CD4-positive, alpha-beta memory T cell (primary cell): ENCODE measurements around the gene CCDC13. TPM values are rescaled to one million over a fixed set of nuclear protein-coding genes. Genes with fewer than 3 reads are reported as not detected.
A peak's percentile ranks its signal among the peaks of the same experiment; 100 is the strongest.

Experiments
- CTCF ChIA-PET: fragments of 350-600 bp; sonication (Branson Sonifier 250); formaldehyde crosslinking; loops from one replicate; lab custom pipeline; 2021; ENCODE audit warnings: inconsistent platforms; ENCODE audit not compliant: partially characterized antibody; lab: Charles Lee
- POLR2A ChIA-PET: fragments of 350-600 bp; sonication (Branson Sonifier 250); formaldehyde crosslinking; loops from one replicate; lab custom pipeline; 2021; ENCODE audit not compliant: partially characterized antibody; lab: Charles Lee
- DNase-seq, 5 donors: peaks; one replicate each; pipeline versions ENCODE4 v3.0.0 to v3.0.0-alpha.2; 2020 to 2022; ENCODE audit warnings: mixed read lengths in 1 of 5
- H3K27ac ChIP-seq: one replicate; pipeline ENCODE4 v1.7.0; 2013; ENCODE audit warnings: low read depth, low read length
- H3K27me3 ChIP-seq: 2 replicates; pipeline ENCODE4 v1.7.0; 2013; ENCODE audit warnings: mild to moderate bottlenecking, low read length, moderate library complexity; ENCODE audit not compliant: insufficient read depth
- H3K36me3 ChIP-seq: 2 replicates; pipeline ENCODE4 v1.7.0; 2013; ENCODE audit warnings: mild to moderate bottlenecking, low read length, moderate library complexity; ENCODE audit not compliant: insufficient read depth
- H3K4me1 ChIP-seq: 2 replicates; pipeline ENCODE4 v1.7.0; 2013; ENCODE audit warnings: mild to moderate bottlenecking, low read length, moderate library complexity; ENCODE audit not compliant: insufficient read depth
- H3K4me3 ChIP-seq, 2 donors: one replicate each; pipeline ENCODE4 v1.7.0; 2013; ENCODE audit warnings: low read length in 2 of 2, mild to moderate bottlenecking in 1 of 2
- H3K9me3 ChIP-seq, 2 donors: one replicate each; pipeline ENCODE4 v1.7.0; 2013; ENCODE audit warnings: low read length in 2 of 2, control low read depth in 1 of 2; ENCODE audit not compliant: control insufficient read depth in 1 of 2
- H3K27ac Mint-ChIP-seq, 7 donors: one replicate each; pipeline ENCODE4 v1.8.0; 2020 to 2021; ENCODE audit warnings: mixed read lengths in 7 of 7, mild to moderate bottlenecking in 6 of 7, inconsistent platforms in 3 of 7, moderate library complexity in 3 of 7
- H3K27me3 Mint-ChIP-seq, 2 donors: one replicate each; pipeline ENCODE4 v1.8.0; 2020 to 2021; ENCODE audit warnings: mixed read lengths in 2 of 2
- H3K36me3 Mint-ChIP-seq, 2 donors: one replicate each; pipeline ENCODE4 v1.8.0; 2020 to 2021; ENCODE audit warnings: mixed read lengths in 2 of 2, inconsistent platforms in 1 of 2, mild to moderate bottlenecking in 1 of 2
- H3K4me1 Mint-ChIP-seq, 4 donors: one replicate each; pipeline ENCODE4 v1.8.0; 2020 to 2021; ENCODE audit warnings: mixed read lengths in 4 of 4, mild to moderate bottlenecking in 1 of 4
- H3K4me3 Mint-ChIP-seq, 8 donors: one replicate each; pipeline ENCODE4 v1.8.0; 2020 to 2021; ENCODE audit warnings: mixed read lengths in 8 of 8, mild to moderate bottlenecking in 7 of 8, moderate library complexity in 6 of 8, inconsistent platforms in 3 of 8
- H3K9me3 Mint-ChIP-seq, 8 donors: one replicate each; pipeline ENCODE4 v1.8.0; 2020 to 2021; ENCODE audit warnings: mixed read lengths in 8 of 8, mild to moderate bottlenecking in 5 of 8, inconsistent platforms in 3 of 8, moderate library complexity in 1 of 8
- intact Hi-C: fragments of 100-400 bp; cut with micrococcal nuclease; formaldehyde crosslinking; loops from one replicate; pipeline ENCODE4 v1.15.1; 2023
- polyA plus RNA-seq, 2 donors: library from polyadenylated mRNA; unstranded; fragments of 300-500 nt; fragmentation: Illumina TruSeq; gene quantifications; one replicate each; pipeline ENCODE4 v1.2.3, GENCODE V29; 2021
- total RNA-seq, 2 experiments: library from RNA; stranded (reverse); gene quantifications; one replicate each; pipeline ENCODE4 v1.2.3, GENCODE V29; 2021

The CCDC13 gene
- total and polyA plus RNA-seq, 4 experiments from 2014 or later, result 0.15 to 0.96 (median 0.49) TPM

GRCh38 chr3:42799376-42799775 lies 26.3 kb upstream of the CCDC13 start:
- H3K4me1 ChIP-seq, result peaks cover 32% of the 10 kb centered on the region
- Mint-ChIP-seq H3K4me1 (peaks cover 28 to 49% (median 34%) of the 10 kb centered on the region in 4 donors), H3K9me3 (peaks cover 0 to 2% (median 0%) of the 10 kb centered on the region in 8 donors), H3K27me3 (no peaks in the 10 kb centered on the region), H3K27ac (peak overlapping the region in 1 of 7 donors; percentile 53), H3K4me3 (peak overlapping the region in 1 of 8 donors; percentile 4), H3K36me3 (peaks cover 0 to 10% of the 10 kb centered on the region in 2 donors)
- no peaks in the 10 kb centered on the region for H3K27me3 ChIP-seq
- intact Hi-C loops, result no loop called here
- no peak overlapping the region for H3K27ac ChIP-seq
- no peaks in the 10 kb centered on the region for H3K9me3 ChIP-seq
- H3K36me3 ChIP-seq, result no peaks in the 10 kb centered on the region
- POLR2A ChIA-PET, result no interaction called here
- CTCF ChIA-PET, result interaction anchor here (0.9 kb wide), 1 partner anchor 42 kb away, joined by 3 read pairs; no protein-coding TSS in a partner anchor
- DNase-seq, result no peak
- no peak overlapping the region for H3K4me3 ChIP-seq

- ChIA-PET CTCF (interaction anchor here (1.0 to 1.2 kb wide), 3 partner anchors 16 to 85 kb away, joined by 4 to 7 read pairs (median 5); no protein-coding TSS in a partner anchor), POLR2A (no interaction called here)
- Histone ChIP-seq H3K4me1 (peaks cover 13% of the 10 kb centered on the region), H3K36me3 (no peaks in the 10 kb centered on the region), H3K27ac (no peak overlapping the region), H3K4me3 (no peak overlapping the region), H3K9me3 (no peaks in the 10 kb centered on the region), H3K27me3 (no peaks in the 10 kb centered on the region)
- Mint-ChIP-seq H3K27ac (peak overlapping the region in 1 of 7 donors; percentile 62), H3K27me3 (no peaks in the 10 kb centered on the region), H3K4me1 (peaks cover 21 to 25% (median 22%) of the 10 kb centered on the region in 4 donors), H3K9me3 (peaks cover 0 to 2% (median 0%) of the 10 kb centered on the region in 8 donors), H3K4me3 (no peak overlapping the region), H3K36me3 (peaks cover 12 to 16% of the 10 kb centered on the region in 2 donors)
- intact Hi-C loops, result no loop called here
- DNase-seq, result no peak
Measured at GRCh38 chr3:42796332-42796885, 23.4 kb upstream of the CCDC13 start.

- POLR2A ChIA-PET, result interaction anchor here (0.8 kb wide), 1 partner anchor 8 kb away, joined by 3 read pairs; the partner anchor contains the start of gene HIGD1A
Measured at GRCh38 chr3:42795621-42796181, 22.6 kb upstream of the CCDC13 start.

GRCh38 chr3:42790714-42791229 lies 17.7 kb upstream of the CCDC13 start:
- H3K9me3 ChIP-seq, result no peaks in the 10 kb centered on the region
- DNase-seq, result no peak
- H3K9me3 Mint-ChIP-seq, result no peaks in the 10 kb centered on the region
- H3K36me3 ChIP-seq, result no peaks in the 10 kb centered on the region
- POLR2A ChIA-PET, result no interaction called here
- peak overlapping the region in 1 of 8 donors; percentile 24 for H3K4me3 Mint-ChIP-seq
- H3K4me1 Mint-ChIP-seq, result peaks cover 7 to 24% (median 17%) of the 10 kb centered on the region in 4 donors
- H3K27ac ChIP-seq, result no peak overlapping the region
- peaks cover 25 to 37% of the 10 kb centered on the region in 2 donors for H3K36me3 Mint-ChIP-seq
- CTCF ChIA-PET, result interaction anchor here (1.0 to 1.8 kb wide), 2 partner anchors 11 to 49 kb away, joined by 3 to 4 read pairs; no protein-coding TSS in a partner anchor
- no peak overlapping the region for H3K4me3 ChIP-seq
- no peaks in the 10 kb centered on the region for H3K27me3 Mint-ChIP-seq
- H3K27ac Mint-ChIP-seq, result peak overlapping the region in 1 of 7 donors; percentile 15
- H3K4me1 ChIP-seq, result no peaks in the 10 kb centered on the region
- no peaks in the 10 kb centered on the region for H3K27me3 ChIP-seq
- intact Hi-C loops, result no loop called here

More at GRCh38 chr3:42795621-42796181, 22.6 kb upstream of the CCDC13 start:
- Histone ChIP-seq H3K4me1 (peaks cover 6% of the 10 kb centered on the region), H3K4me3 (no peak overlapping the region), H3K9me3 (no peaks in the 10 kb centered on the region), H3K27ac (no peak overlapping the region), H3K27me3 (no peaks in the 10 kb centered on the region), H3K36me3 (no peaks in the 10 kb centered on the region)
- peaks cover 12 to 20% of the 10 kb centered on the region in 2 donors for H3K36me3 Mint-ChIP-seq
- intact Hi-C loops, result no loop called here
- H3K9me3 Mint-ChIP-seq, result peaks cover 0 to 2% (median 0%) of the 10 kb centered on the region in 8 donors
- no peak overlapping the region for H3K4me3 Mint-ChIP-seq
- peak overlapping the region in 1 of 7 donors; percentile 1 for H3K27ac Mint-ChIP-seq
- peaks cover 19 to 22% (median 22%) of the 10 kb centered on the region in 4 donors for H3K4me1 Mint-ChIP-seq
- no peak for DNase-seq
- no peaks in the 10 kb centered on the region for H3K27me3 Mint-ChIP-seq
- CTCF ChIA-PET, result interaction anchor here (1.0 to 2.2 kb wide), 5 partner anchors 8 to 86 kb away, joined by 3 to 7 read pairs (median 5); partner anchors contain the start of gene HIGD1A

- Histone ChIP-seq H3K27me3 (no peaks in the 10 kb centered on the region), H3K4me1 (no peaks in the 10 kb centered on the region), H3K36me3 (peaks cover 5% of the 10 kb centered on the region), H3K4me3 (no peak overlapping the region), H3K9me3 (no peaks in the 10 kb centered on the region), H3K27ac (no peak overlapping the region)
- peaks cover 25 to 45% of the 10 kb centered on the region in 2 donors for H3K36me3 Mint-ChIP-seq
- intact Hi-C loops, result no loop called here
- H3K4me3 Mint-ChIP-seq, result no peak overlapping the region
- ChIA-PET CTCF (interaction anchor here (11.6 kb wide), 1 partner anchor 93 kb away, joined by 156 read pairs; the partner anchor contains the start of gene CYP8B1), POLR2A (interaction anchor here (0.5 kb wide), 1 partner anchor 888 kb away, joined by 3 read pairs; no protein-coding TSS in a partner anchor)
- H3K27ac Mint-ChIP-seq, result peak overlapping the region in 3 of 7 donors; percentile 14 to 68 (median 29)
- DNase-seq, result no peak
- H3K27me3 Mint-ChIP-seq, result no peaks in the 10 kb centered on the region
- peaks cover 6 to 14% (median 9%) of the 10 kb centered on the region in 4 donors for H3K4me1 Mint-ChIP-seq
- no peaks in the 10 kb centered on the region for H3K9me3 Mint-ChIP-seq
Measured at GRCh38 chr3:42786631-42787030, 13.6 kb upstream of the CCDC13 start.

- Mint-ChIP-seq H3K4me3 (no peak overlapping the region), H3K27me3 (no peaks in the 10 kb centered on the region), H3K4me1 (peaks cover 4 to 13% (median 9%) of the 10 kb centered on the region in 4 donors), H3K36me3 (peaks cover 23 to 42% of the 10 kb centered on the region in 2 donors), H3K27ac (peak overlapping the region in 5 of 7 donors; percentile 3 to 40 (median 26)), H3K9me3 (no peaks in the 10 kb centered on the region)
- Histone ChIP-seq H3K27me3 (no peaks in the 10 kb centered on the region), H3K36me3 (peaks cover 5% of the 10 kb centered on the region), H3K9me3 (no peaks in the 10 kb centered on the region), H3K4me1 (no peaks in the 10 kb centered on the region), H3K27ac (no peak overlapping the region), H3K4me3 (no peak overlapping the region)
- intact Hi-C loops, result no loop called here
- CTCF ChIA-PET, result interaction anchor here (11.6 kb wide), 1 partner anchor 93 kb away, joined by 156 read pairs; the partner anchor contains the start of gene CYP8B1
- POLR2A ChIA-PET, result interaction anchor here (0.5 kb wide), 1 partner anchor 889 kb away, joined by 3 read pairs; no protein-coding TSS in a partner anchor
- DNase-seq, result no peak
Measured at GRCh38 chr3:42786212-42786611, 13.2 kb upstream of the CCDC13 start.
